NCI-H446 (cell line): Measurements from ENCODE around the gene RPEL1.
"Not testable (repeated sequence)": the region's sequence is repeated elsewhere in the genome, so short reads cannot be mapped to it uniquely, and the experiment has no call there.

Source experiments
- DNase-seq, 2 experiments: peaks; one replicate each; lab custom pipeline; 2025; lab: John Stamatoyannopoulos, UW

The RPEL1 gene

GRCh38 chr10:103235775-103236174 is 9.9 kb upstream of the RPEL1 start:
- DNase-seq, result no peak

GRCh38 chr10:103238506-103239252 is 7.0 kb upstream of the RPEL1 start:
- peak in 1 of 2 experiments; percentile 1 for DNase-seq

GRCh38 chr10:103241262-103242011 is 4.2 kb upstream of the RPEL1 start:
- DNase-seq, result peak in 1 of 2 experiments; percentile 3

GRCh38 chr10:103244666-103245271 is 918 bp upstream of the RPEL1 start:
- DNase-seq, result peak; percentile 40 to 56

GRCh38 chr10:103246324-103246723 is 637 bp downstream of the RPEL1 start:
- no peak for DNase-seq

GRCh38 chr10:103254113-103254512 is 8.4 kb downstream of the RPEL1 start:
- DNase-seq, result no peak

GRCh38 chr10:103254538-103255325 is 9.0 kb downstream of the RPEL1 start:
- no peak for DNase-seq

- no peak for DNase-seq
These were observed 10.9 kb downstream of the RPEL1 start for GRCh38 chr10:103256613-103257012.

- no peak for DNase-seq
These were observed 12.1 kb downstream of the RPEL1 start for GRCh38 chr10:103257812-103258211.

- not testable (repeated sequence) for DNase-seq
These were observed 13.2 kb downstream of the RPEL1 start for GRCh38 chr10:103258928-103259327.

- DNase-seq, result no peak
These were observed 14.3 kb downstream of the RPEL1 start for GRCh38 chr10:103259989-103260388.

- DNase-seq, result no peak
These were observed 16.5 kb downstream of the RPEL1 start for GRCh38 chr10:103262229-103262628.

- no peak for DNase-seq
These were observed 20.1 kb downstream of the RPEL1 start for GRCh38 chr10:103265717-103266329.

GRCh38 chr10:103273041-103273441 is 27.4 kb downstream of the RPEL1 start:
- peak; percentile 4 to 77 for DNase-seq

GRCh38 chr10:103276251-103276895 is 30.7 kb downstream of the RPEL1 start:
- no peak for DNase-seq

GRCh38 chr10:103276896-103277712 is 31.4 kb downstream of the RPEL1 start, which contains the start of gene INA:
Gene INA, plus strand, starts transcription at chr10:103277138. Its CDS starts 74 bp downstream, at chr10:103277212.
- DNase-seq, result peak in 1 of 2 experiments; percentile 61

GRCh38 chr10:103277713-103278536 is 32.2 kb downstream of the RPEL1 start:
- no peak for DNase-seq

- DNase-seq, result no peak
These were observed 32.8 kb downstream of the RPEL1 start for GRCh38 chr10:103278537-103278823.

- no peak for DNase-seq
These were observed 33.2 kb downstream of the RPEL1 start for GRCh38 chr10:103278862-103279298.
